GM18508 (cell line): Measurements from ENCODE around the gene NAA16.
"Not testable (repeated sequence)": the region's sequence is repeated elsewhere in the genome, so short reads cannot be mapped to it uniquely, and the experiment has no call there.

Experiments used
- ATAC-seq: cut with Tn5 transposase; IDR thresholded peaks from one replicate; pipeline ENCODE4 v1.9.1; 2021; ENCODE audit warnings: moderate number of reproducible peaks; ENCODE audit not compliant: insufficient read depth, unreplicated experiment

Gene NAA16

GRCh38 chr13:41352935-41353840 lies 42.1 kb downstream of the NAA16 start:
- no peak for ATAC-seq

- ATAC-seq: no peak
Observed at GRCh38 chr13:41354416-41354815, 43.3 kb downstream of the NAA16 start.

- not testable (repeated sequence) for ATAC-seq
Observed at GRCh38 chr13:41356385-41356648, 45.2 kb downstream of the NAA16 start.

- no peak for ATAC-seq
Observed at GRCh38 chr13:41356786-41357185, 45.7 kb downstream of the NAA16 start.

- ATAC-seq: no peak
Observed at GRCh38 chr13:41361491-41361890, 50.4 kb downstream of the NAA16 start.

- no peak for ATAC-seq
Observed at GRCh38 chr13:41364043-41364442, 53.0 kb downstream of the NAA16 start.

- no peak for ATAC-seq
Observed at GRCh38 chr13:41365631-41366030, 54.6 kb downstream of the NAA16 start.

GRCh38 chr13:41370736-41371135 lies 59.7 kb downstream of the NAA16 start:
- ATAC-seq: no peak

GRCh38 chr13:41377446-41377845 lies 66.4 kb downstream of the NAA16 start:
- no peak for ATAC-seq

GRCh38 chr13:41382431-41382830 lies 71.4 kb downstream of the NAA16 start:
- no peak for ATAC-seq

GRCh38 chr13:41383386-41383785 lies 72.3 kb downstream of the NAA16 start:
- ATAC-seq: no peak

GRCh38 chr13:41384749-41385503 lies 73.9 kb downstream of the NAA16 start:
- no peak for ATAC-seq

GRCh38 chr13:41386211-41386610 lies 75.1 kb downstream of the NAA16 start:
- ATAC-seq: no peak

- no peak for ATAC-seq
Observed at GRCh38 chr13:41387576-41387975, 76.5 kb downstream of the NAA16 start.

GRCh38 chr13:41388143-41388881 lies 77.2 kb downstream of the NAA16 start:
- no peak for ATAC-seq

GRCh38 chr13:41389580-41389979 lies 78.5 kb downstream of the NAA16 start:
- ATAC-seq: no peak

GRCh38 chr13:41394166-41394565 lies 83.1 kb downstream of the NAA16 start:
- ATAC-seq: no peak

GRCh38 chr13:41398494-41399170 lies 87.6 kb downstream of the NAA16 start:
- ATAC-seq: no peak

- ATAC-seq: no peak
Observed at GRCh38 chr13:41401366-41401765, 90.3 kb downstream of the NAA16 start.

- ATAC-seq: no peak
Observed at GRCh38 chr13:41402691-41403511, 91.8 kb downstream of the NAA16 start.
